ENCODE measurements around the gene AAMP.

Gene AAMP

DNA sequence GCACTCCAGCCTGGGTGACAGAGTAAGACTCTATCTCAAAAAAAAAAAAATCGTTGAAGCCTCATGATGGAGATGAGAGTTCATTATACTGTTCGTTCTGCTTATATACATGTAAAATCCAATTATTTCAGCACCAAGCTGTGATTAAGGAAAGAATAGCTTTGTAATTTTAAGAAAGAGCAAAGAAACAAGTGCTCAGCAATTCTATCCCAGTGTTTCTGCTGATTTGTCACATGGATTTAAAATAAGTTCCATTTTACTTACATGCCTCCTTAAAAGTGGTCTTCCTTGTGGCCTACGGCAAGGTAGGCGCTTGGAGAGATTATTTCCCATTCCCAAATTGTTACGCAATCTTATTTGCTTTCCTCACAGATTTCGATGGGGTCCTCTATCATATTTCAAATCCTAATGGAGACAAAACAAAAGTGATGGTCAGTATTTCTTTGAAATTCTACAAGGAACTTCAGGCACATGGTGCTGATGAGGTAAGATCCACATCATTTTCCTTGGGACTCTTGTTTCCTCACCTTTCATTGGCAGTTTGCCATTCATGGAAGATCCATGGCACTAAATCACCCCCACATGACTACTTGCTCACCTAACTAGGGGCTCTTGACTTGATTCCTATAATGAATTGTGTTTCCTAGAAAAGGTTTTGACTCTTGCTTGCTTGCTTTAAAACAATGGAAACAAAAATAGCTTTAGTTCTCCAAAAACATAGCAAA, 41.4 kb downstream of the AAMP start:
- TF ChIP-seq, protein P1, sequence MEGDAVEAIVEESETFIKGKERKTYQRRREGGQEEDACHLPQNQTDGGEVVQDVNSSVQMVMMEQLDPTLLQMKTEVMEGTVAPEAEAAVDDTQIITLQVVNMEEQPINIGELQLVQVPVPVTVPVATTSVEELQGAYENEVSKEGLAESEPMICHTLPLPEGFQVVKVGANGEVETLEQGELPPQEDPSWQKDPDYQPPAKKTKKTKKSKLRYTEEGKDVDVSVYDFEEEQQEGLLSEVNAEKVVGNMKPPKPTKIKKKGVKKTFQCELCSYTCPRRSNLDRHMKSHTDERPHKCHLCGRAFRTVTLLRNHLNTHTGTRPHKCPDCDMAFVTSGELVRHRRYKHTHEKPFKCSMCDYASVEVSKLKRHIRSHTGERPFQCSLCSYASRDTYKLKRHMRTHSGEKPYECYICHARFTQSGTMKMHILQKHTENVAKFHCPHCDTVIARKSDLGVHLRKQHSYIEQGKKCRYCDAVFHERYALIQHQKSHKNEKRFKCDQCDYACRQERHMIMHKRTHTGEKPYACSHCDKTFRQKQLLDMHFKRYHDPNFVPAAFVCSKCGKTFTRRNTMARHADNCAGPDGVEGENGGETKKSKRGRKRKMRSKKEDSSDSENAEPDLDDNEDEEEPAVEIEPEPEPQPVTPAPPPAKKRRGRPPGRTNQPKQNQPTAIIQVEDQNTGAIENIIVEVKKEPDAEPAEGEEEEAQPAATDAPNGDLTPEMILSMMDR (IDR thresholded peaks at IDR 0.05; ENCODE audit: borderline replicate concordance, insufficient read depth, low read depth, low read length) = no peak
- no peak overlapping the region for H3K4me3 ChIP-seq (ENCODE audit: low read depth, low read length)

DNA sequence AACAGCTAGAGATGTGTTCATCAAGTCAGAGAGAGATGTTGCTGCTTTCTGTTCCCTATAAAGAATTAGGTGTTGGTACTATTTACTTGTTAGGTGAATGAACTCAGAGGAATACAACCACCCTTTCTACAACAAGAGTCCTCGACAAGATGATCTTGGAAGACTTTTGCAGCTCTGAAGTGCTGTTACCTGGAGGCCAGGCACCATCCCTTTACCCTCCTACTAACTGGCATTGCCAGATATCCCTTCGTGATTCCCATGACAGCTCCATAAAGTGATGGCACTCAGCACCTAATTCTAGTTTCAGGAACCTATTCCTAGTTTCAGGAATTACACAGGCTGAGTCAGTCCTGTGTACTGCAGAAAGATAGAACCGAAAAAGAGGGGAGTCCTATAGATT, 43.0 kb downstream of the AAMP start:
- H3K4me3 ChIP-seq (ENCODE audit: low read depth, low read length) = no peak overlapping the region
- TF ChIP-seq, protein P1 (IDR thresholded peaks at IDR 0.05; ENCODE audit: borderline replicate concordance, insufficient read depth, low read depth, low read length) = no peak

DNA sequence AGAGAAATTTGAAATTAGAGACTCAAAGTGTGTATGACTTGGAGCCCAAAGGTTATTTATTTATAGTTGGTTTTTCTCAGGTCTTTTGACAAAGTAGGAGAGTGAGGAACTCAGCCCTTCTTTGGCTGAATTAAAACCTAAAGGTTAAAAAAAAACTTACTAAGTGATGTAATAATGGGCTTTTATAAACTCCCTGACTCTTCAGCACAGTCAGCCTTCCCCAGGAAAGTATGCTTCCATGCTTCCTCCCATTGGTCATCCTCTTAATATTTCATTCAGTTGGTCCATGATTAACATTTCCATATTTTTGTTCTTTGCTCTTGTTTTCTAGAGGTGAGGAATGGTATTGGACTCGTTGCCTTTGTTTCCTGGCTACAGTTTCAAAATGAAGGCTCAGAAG, 45.8 kb downstream of the AAMP start:
- TF ChIP-seq, protein P1 (IDR thresholded peaks at IDR 0.05; ENCODE audit: borderline replicate concordance, insufficient read depth, low read depth, low read length) = no peak
- H3K4me3 ChIP-seq (ENCODE audit: low read depth, low read length) = no peak overlapping the region

DNA sequence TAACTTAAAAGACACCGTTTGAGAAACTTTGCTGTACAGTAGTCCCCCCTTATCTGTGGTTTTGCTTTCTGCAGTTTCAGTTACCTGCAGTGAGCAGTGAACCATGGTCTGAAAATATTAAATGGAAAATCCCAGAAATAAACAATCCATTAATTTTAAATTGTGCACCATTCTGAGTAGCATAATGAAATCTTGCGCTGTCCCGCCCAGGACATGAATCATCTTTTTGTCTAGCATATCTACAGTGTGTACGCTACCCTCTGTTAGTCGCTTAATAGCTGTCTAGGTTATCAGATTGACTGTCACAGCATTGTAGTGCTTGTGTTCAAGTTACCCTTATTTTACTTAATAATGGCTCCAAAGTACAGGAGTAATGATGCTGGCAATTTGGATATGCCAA, 46.9 kb downstream of the AAMP start:
- TF ChIP-seq, protein P1 (IDR thresholded peaks at IDR 0.05; ENCODE audit: borderline replicate concordance, insufficient read depth, low read depth, low read length) = no peak
- no peak overlapping the region for H3K4me3 ChIP-seq (ENCODE audit: low read depth, low read length)

DNA sequence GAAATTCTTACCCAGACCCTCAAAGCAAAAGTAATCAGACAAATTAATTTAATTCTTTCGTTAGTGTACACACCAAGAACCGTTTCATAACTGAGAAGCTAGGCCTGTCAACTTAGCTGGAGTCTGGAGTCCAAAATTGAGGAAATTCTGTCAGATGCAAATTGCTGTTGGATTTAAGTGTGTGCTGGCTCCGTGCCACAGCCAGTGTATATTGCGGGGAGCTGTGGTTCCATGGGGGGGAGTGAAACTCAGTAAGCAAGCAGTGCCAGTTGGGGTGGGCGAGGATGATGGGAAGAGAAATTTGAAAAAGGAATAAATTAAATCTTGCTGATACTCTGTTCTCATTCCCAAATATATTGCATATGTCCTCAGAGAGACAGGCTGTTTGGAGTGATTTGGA, 48.9 kb downstream of the AAMP start:
- no peak overlapping the region for H3K4me3 ChIP-seq (ENCODE audit: low read depth, low read length)
- TF ChIP-seq, protein P1 (IDR thresholded peaks at IDR 0.05; ENCODE audit: borderline replicate concordance, insufficient read depth, low read depth, low read length) = no peak

DNA sequence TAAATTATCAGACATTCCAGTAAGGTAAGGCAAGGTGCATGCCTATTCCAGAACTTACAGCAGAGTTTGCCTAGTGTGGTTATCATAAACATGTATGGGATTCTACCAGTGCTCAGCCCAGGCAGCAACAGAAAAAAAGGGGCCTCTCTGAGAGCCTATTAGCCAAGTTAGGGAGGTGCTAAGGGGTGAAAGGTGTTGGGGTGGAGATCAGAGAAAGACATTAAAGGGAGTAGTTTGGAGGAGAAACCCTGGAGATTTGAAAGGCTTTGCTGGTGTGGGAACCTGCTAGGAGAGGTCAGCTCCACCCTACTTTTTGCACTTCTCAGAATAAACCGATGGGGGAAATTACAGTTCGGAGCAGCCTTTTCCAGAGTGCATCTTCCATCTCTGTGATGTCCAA, 50.0 kb downstream of the AAMP start:
- peak overlapping the region; percentile 70 for H3K4me3 ChIP-seq (ENCODE audit: low read depth, low read length)

More for the DNA sequence above, 50.0 kb downstream of the AAMP start:
- TF ChIP-seq, protein P1 (IDR thresholded peaks at IDR 0.05; ENCODE audit: borderline replicate concordance, insufficient read depth, low read depth, low read length) = no peak
